NCI-H526 (cell line): ENCODE measurements around the gene NRG3.
A peak's percentile ranks its signal among the peaks of the same experiment; 100 is the strongest.

Source experiments
- DNase-seq, 2 experiments: peaks; one replicate each; lab custom pipeline; 2025; lab: John Stamatoyannopoulos, UW

The NRG3 gene

GRCh38 chr10:82221056-82221455 is 346.1 kb downstream of the NRG3 start:
- no peak for DNase-seq

DNA sequence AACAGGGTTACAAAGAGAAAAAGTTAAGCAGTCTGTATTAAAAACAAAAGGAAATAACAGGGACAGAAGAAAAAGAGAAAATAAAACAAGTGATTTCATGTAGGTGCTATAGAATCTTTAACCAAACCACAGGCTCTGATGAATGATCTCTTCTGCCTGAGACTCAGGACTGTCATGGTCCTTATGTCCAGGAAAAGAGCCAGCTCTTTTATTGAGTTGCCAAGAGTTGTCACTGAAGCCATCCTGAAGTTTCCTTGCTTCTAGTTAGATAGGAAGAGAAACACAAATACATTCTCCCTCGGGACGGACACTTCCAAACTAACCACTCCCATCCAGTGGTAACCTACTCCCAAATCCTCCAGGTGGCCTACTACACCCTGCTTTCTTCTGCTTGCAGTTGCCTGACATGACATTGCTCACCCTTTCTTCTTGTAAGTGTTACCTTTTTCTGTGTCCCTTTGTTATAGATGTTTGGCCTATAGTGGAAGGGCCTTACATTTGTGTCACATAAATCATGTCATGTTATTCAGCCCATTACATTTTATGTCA is 346.7 kb downstream of the NRG3 start:
- peak in 1 of 2 experiments; percentile 2 for DNase-seq

- no peak for DNase-seq
These were observed 353.7 kb downstream of the NRG3 start for GRCh38 chr10:82228701-82229100.

GRCh38 chr10:82234173-82234572 is 359.2 kb downstream of the NRG3 start:
- no peak for DNase-seq

- no peak for DNase-seq
These were observed 361.2 kb downstream of the NRG3 start for GRCh38 chr10:82236084-82236731.

DNA sequence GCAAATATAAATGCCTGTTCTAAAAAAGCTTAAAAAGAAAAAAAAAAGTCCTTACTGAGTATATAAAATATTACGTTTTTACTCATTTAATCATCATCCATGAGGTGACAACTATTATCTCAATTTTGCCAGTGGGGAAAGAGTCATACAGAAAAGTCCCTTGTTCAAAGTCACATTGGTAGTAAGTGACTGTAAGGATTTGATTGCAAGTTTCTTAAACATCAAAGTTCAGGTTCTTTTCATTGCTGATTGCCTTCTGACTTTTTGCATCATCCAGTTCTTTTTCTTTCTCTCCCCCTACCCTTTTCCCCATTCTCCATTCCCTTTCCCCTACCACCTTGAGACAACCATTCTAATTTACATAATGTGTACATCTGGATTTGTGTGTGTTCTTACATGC is 363.3 kb downstream of the NRG3 start:
- DNase-seq: no peak

DNA sequence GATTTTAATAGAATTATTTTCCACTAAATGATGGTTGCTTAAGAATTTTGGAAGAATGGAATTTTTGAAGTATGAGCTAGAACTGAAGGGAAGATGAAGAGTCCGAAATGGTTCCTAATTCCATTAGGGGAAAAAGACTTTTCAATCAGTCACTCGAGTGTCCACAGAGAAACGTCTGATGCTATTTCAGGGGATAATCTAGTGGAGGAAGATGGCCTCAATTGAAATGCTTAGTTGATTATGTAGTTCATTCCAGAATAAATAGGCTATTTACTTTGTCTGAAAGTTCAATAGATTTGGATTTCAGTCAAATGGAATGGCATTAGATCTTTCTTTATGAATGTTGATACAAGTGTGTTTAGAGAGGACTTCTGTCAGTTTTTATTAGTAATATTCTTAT is 365.4 kb downstream of the NRG3 start:
- DNase-seq: no peak

DNA sequence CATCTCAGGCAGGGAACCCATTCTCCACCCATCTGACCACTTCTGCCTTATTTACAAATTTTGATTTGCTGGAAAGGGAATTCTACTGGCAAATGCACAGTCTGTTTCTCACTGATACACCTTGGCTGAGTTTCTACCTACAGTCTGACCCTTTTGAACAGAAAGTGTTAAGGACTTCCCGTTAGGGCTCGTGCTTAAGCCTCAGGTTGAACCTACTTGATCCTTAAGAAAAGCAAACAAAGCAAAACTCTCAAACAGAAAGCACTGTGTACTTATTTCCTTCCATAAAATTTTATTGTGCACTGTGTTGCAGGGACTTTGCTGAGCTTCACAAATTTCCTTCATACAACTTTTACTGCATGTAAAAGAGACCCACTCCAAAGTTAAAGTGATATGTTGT is 367.8 kb downstream of the NRG3 start:
- no peak for DNase-seq

- no peak for DNase-seq
These were observed 370.2 kb downstream of the NRG3 start for GRCh38 chr10:82245157-82245556.

DNA sequence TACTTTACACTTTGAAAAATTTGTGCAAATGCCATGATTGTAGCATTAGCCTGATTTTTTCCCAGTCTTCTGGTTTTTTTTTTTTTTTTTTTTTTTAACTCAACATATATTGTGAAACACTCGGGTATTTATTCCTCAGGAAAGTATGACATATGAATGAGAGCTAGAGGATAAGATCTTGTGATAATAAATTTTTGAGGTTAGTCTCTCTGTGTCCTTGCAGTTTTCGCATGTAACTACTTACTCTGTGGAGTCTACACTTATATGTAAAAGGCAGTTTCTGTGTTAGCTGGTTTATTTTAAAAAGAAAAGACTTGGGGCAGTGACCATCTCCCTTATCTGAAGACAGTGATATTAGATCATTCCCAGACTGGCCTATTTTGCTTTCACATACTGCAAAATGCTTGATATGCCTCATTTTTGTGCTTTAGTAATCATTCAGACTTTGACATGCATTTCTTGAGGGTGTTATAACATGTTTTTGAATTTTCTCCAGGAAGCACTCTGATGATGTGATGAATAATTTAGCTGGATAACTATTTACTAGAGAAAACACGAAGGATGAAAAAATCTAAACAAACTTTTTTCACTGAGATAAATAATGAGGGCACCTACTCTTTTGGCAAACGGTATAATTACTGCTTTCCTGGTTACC is 371.0 kb downstream of the NRG3 start:
- no peak for DNase-seq

DNA sequence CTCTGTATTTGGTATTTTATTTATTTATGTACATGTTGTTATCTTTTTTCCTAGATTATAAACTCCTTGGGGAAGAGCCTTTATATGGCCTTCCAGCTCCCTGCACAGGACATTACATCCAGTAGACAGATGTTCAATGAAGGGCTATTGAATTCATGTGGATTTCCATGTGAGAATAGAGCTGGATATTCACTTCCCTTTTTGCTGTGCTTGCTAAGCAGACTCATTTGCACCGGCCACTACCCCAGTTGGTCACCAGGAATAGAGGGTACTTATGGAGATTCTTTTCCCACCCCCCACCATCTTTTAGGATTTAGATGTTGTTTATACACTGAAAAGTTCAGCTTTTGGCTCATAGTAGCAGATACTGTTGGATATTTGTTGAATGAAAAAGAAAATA is 374.1 kb downstream of the NRG3 start:
- DNase-seq: no peak

DNA sequence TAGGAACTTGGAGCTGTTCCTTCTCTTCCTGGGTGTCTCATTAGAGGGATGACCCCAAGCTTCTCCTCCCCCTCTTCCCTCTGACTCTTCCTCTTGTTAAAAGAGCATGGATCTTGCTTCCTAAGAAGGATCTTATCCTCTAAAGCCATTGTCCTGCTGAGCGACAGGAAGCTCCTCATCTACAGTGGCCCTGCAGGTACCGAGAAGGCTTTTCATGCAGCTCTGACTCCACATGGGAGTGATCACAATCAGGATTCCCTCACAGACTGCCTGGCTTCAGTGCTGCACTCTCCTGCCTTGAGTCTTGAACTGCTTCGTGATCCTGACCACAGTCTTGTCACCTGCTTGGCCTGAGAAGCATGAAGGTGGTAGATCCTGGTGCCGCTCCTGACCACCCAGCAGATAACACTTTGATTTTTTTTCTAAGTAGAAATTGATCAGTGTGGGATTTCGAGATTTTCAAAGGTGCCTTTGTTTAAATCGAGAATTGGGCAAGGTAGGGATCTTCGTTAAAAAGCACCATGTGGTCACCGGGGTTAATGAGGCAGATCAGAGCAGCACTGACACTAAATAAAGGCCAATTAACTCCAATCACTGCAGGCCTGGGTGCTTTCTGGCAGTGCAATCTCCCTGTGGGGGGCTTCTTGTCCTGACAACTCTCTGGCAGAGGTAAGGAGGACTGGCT is 376.4 kb downstream of the NRG3 start:
- DNase-seq: no peak

DNA sequence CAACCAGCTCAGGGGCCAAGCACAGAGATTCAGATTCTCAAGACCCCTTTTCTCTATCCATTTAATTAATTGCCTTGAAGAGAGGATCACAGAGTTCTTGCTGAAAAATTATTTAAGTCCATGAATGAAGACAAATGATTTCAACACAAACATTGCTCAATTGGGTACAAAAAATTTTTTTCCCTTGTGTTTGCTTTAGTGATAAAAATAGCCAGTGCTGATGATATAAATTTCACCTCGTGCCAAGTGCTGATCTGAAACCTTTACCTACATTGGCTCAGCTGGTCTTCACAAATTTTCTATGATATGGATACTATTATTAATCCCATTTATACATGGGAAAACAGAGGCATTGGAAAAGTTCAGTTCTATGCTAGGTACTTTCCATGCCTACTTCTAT is 377.1 kb downstream of the NRG3 start:
- no peak for DNase-seq

DNA sequence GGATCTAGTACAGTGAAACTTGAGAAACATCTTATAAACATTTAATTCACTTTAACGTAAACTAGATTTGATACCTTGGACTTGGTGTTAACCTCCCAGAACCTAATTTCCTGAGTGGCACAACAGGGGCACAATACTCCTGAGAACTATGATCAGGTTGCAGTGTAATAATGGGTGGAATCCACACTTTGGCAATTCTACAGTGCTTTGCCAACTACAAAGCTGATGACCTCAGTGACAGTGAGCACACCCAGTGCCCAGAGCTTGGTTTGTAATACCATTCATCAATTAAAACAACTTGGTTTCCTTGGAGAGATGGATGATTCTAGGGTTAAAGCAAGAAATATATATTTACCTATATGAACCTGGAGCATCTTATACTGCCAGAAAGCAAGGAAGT is 379.2 kb downstream of the NRG3 start:
- DNase-seq: no peak

GRCh38 chr10:82256275-82256674 is 381.3 kb downstream of the NRG3 start:
- DNase-seq: no peak

GRCh38 chr10:82266438-82266837 is 391.4 kb downstream of the NRG3 start:
- no peak for DNase-seq

DNA sequence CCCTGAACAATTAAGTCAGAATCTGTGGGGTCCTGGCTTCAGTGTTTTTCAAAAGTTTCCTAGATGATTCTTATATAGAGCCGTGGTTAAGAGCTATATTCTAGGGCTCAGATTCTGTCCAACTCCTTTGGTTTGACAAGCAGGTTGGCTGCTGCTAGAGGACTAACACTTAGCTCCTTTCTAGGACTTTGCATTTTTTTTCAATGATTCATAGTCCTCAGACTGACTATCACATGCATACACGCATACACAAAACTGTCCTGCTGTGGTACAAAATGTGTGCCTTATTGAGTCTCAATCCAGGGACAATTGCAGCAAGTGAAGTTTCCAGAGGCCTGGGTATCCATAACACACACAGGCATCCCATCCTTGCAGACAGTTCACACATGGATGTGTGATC is 392.0 kb downstream of the NRG3 start:
- no peak for DNase-seq

DNA sequence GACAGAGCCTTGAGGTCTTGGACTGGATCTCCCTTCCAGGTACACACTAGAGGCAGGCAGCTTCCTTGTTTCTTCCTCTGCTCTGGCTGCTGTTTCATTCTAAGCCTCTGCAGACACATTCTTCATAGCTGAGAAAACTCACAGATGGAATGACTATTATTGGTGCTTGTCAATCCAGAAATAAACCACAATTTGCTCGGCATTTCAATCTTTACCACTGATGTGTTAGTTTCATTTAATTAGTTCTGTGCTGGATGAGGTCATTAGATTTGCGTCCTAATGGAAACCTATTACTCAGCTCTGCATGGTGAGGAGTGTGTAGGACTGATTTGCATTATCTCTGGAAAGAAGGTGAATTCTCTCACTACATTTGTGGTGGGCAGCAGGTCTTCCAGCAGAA is 392.5 kb downstream of the NRG3 start:
- no peak for DNase-seq

GRCh38 chr10:82267960-82268359 is 393.0 kb downstream of the NRG3 start:
- no peak for DNase-seq

GRCh38 chr10:82277591-82277990 is 402.6 kb downstream of the NRG3 start:
- DNase-seq: no peak

- no peak for DNase-seq
These were observed 403.6 kb downstream of the NRG3 start for GRCh38 chr10:82278401-82279182.

- DNase-seq: no peak
These were observed 407.9 kb downstream of the NRG3 start for GRCh38 chr10:82282782-82283456.
